WTC11 (cell line): ENCODE measurements around the gene SCFD1. TPM values are rescaled to one million over a fixed set of nuclear protein-coding genes. Genes with fewer than 3 reads are reported as not detected.

Source experiments
- ATAC-seq: fragments of 200-7000 bp; cut with Tn5 transposase; 2 replicates; pipeline ENCODE4 v1.10.0; 2021; ENCODE audit warnings: mild to moderate bottlenecking, moderate library complexity
- CTCF ChIA-PET: fragments of 300-600 bp; sonication (Branson Sonifier 250); formaldehyde crosslinking; loops from one replicate; lab custom pipeline; 2021; ENCODE audit warnings: antibody characterized with exemption; lab: Charles Lee
- POLR2A ChIA-PET: fragments of 350-600 bp; sonication (Branson Sonifier 250); formaldehyde crosslinking; loops from one replicate; lab custom pipeline; 2021; ENCODE audit warnings: antibody characterized with exemption; lab: Charles Lee
- DNase-seq: peaks from one replicate; pipeline ENCODE4 v3.0.0; 2021; ENCODE audit warnings: low spot score
- H3K27ac Mint-ChIP-seq: 2 replicates; pipeline ENCODE4 v1.8.0; 2021; ENCODE audit warnings: mixed read lengths
- H3K27me3 Mint-ChIP-seq: 2 replicates; pipeline ENCODE4 v1.8.0; 2021; ENCODE audit warnings: low read depth, mild to moderate bottlenecking, moderate library complexity, mixed read lengths
- H3K36me3 Mint-ChIP-seq: 2 replicates; pipeline ENCODE4 v1.8.0; 2021; ENCODE audit warnings: mixed read lengths
- H3K4me1 Mint-ChIP-seq: 2 replicates; pipeline ENCODE4 v1.8.0; 2022; ENCODE audit warnings: mixed read lengths
- H3K4me3 Mint-ChIP-seq: 2 replicates; pipeline ENCODE4 v1.8.0; 2021; ENCODE audit warnings: mild to moderate bottlenecking, moderate library complexity, mixed read lengths
- H3K9me3 Mint-ChIP-seq: 2 replicates; pipeline ENCODE4 v1.8.0; 2021; ENCODE audit warnings: mixed read lengths
- ARID4B ChIP-seq: sonication (generic); formaldehyde crosslinking; IDR thresholded peaks from 2 replicates; pipeline ENCODE4 v1.8.0; 2023; ENCODE audit warnings: missing genetic modification reagents, mild to moderate bottlenecking, borderline replicate concordance
- IRF2 ChIP-seq: sonication (generic); formaldehyde crosslinking; IDR thresholded peaks from 2 replicates; pipeline ENCODE4 v1.8.0; 2022; ENCODE audit warnings: low read depth, missing genetic modification reagents, borderline replicate concordance
- KAT7 ChIP-seq: sonication (generic); formaldehyde crosslinking; IDR thresholded peaks from 2 replicates; pipeline ENCODE4 v1.8.1; 2023; ENCODE audit warnings: missing genetic modification reagents, mild to moderate bottlenecking, borderline replicate concordance
- USF2 ChIP-seq: sonication (generic); formaldehyde crosslinking; IDR thresholded peaks from 2 replicates; pipeline ENCODE4 v1.8.1; 2023; ENCODE audit warnings: mild to moderate bottlenecking, missing genetic modification reagents, moderate library complexity
- total RNA-seq: library from RNA; stranded (reverse); gene quantifications from 3 replicates; pipeline ENCODE4 v1.2.3, GENCODE V29; 2021
- TF ChIP-seq, protein P1 (sequence below): sonication (generic); formaldehyde crosslinking; conservative IDR thresholded peaks from 2 replicates; pipeline ENCODE4 v1.8.1; 2022; ENCODE audit warnings: mild to moderate bottlenecking, missing genetic modification reagents
- TF ChIP-seq, protein P2 (sequence below): fragments of 250-450 bp; sonication (Bioruptor Pico); IDR thresholded peaks from 2 replicates; pipeline ENCODE4 v1.9.0; 2021; ENCODE audit warnings: mild to moderate bottlenecking, borderline replicate concordance

The SCFD1 gene
- total RNA-seq, 1 experiment from 2014 or later = 77.5 TPM

DNA sequence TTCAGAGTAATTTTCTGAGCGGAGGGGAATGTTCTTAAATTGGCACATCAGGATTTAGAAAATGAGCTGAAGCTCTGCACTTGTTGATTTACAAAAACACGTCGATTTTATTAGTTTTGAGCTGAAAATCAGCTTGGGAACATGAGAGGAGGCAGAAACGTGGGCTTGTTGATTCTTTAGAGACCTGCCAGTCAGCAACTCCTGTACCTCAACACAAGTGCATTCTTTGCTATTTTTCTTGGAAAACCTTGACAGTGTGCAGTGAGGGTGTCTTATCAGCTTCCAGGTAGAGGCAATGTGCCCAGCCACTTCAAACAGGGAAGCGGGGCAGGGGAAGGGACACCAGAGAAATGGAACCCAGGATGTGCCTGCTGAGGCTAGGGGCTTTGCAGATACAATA is 149.5 kb downstream of the SCFD1 start:
- CTCF ChIA-PET = no interaction called here
- no peak overlapping the region for H3K4me3 Mint-ChIP-seq
- TF ChIP-seq KAT7 (CRISPR knock-in tag) = no peak

DNA sequence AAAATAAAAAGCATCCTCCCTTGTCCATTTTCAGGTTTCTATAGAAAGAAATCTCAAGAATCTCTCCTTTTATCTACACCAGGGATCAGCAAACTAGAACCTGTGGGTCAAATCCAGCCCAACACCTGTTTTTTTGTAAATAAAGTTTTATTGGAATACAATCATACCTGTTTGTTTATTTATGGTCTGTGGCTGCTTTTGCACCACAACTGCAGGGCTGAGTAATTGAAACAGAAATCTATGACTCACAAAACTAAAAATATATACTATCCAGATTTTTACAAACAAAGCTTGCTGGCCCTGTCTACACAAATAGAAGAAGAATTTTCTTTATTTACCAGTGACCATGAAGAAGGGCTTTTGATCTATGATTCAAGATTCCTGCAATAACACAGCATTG is 157.1 kb downstream of the SCFD1 start:
- Mint-ChIP-seq H3K4me3 (no peak overlapping the region), H3K27me3 (no peaks in the 10 kb centered on the region), H3K9me3 (no peaks in the 10 kb centered on the region)
- CTCF ChIA-PET = interaction anchor here (0.7 kb wide), 1 partner anchor 121 kb away, joined by 3 read pairs; no protein-coding TSS in a partner anchor
- TF ChIP-seq, protein P1, sequence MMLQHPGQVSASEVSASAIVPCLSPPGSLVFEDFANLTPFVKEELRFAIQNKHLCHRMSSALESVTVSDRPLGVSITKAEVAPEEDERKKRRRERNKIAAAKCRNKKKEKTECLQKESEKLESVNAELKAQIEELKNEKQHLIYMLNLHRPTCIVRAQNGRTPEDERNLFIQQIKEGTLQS (CRISPR knock-in tag) = no peak
- TF ChIP-seq ARID4B (no peak), IRF2 (CRISPR knock-in tag) (no peak), USF2 (no peak)
- TF ChIP-seq, protein P2, sequence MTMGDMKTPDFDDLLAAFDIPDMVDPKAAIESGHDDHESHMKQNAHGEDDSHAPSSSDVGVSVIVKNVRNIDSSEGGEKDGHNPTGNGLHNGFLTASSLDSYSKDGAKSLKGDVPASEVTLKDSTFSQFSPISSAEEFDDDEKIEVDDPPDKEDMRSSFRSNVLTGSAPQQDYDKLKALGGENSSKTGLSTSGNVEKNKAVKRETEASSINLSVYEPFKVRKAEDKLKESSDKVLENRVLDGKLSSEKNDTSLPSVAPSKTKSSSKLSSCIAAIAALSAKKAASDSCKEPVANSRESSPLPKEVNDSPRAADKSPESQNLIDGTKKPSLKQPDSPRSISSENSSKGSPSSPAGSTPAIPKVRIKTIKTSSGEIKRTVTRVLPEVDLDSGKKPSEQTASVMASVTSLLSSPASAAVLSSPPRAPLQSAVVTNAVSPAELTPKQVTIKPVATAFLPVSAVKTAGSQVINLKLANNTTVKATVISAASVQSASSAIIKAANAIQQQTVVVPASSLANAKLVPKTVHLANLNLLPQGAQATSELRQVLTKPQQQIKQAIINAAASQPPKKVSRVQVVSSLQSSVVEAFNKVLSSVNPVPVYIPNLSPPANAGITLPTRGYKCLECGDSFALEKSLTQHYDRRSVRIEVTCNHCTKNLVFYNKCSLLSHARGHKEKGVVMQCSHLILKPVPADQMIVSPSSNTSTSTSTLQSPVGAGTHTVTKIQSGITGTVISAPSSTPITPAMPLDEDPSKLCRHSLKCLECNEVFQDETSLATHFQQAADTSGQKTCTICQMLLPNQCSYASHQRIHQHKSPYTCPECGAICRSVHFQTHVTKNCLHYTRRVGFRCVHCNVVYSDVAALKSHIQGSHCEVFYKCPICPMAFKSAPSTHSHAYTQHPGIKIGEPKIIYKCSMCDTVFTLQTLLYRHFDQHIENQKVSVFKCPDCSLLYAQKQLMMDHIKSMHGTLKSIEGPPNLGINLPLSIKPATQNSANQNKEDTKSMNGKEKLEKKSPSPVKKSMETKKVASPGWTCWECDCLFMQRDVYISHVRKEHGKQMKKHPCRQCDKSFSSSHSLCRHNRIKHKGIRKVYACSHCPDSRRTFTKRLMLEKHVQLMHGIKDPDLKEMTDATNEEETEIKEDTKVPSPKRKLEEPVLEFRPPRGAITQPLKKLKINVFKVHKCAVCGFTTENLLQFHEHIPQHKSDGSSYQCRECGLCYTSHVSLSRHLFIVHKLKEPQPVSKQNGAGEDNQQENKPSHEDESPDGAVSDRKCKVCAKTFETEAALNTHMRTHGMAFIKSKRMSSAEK = no peak
- TF ChIP-seq, all 79 proteins: peak for 0
- no peaks in the 10 kb centered on the region for H3K4me1 Mint-ChIP-seq
- DNase-seq (no peak), ATAC-seq (no peak)
- H3K36me3 Mint-ChIP-seq = no peaks in the 10 kb centered on the region
- POLR2A ChIA-PET = no interaction called here
- H3K27ac Mint-ChIP-seq = no peak overlapping the region

More for the DNA sequence above, 149.5 kb downstream of the SCFD1 start:
- Mint-ChIP-seq H3K4me1 (no peaks in the 10 kb centered on the region), H3K27ac (no peak overlapping the region), H3K27me3 (no peaks in the 10 kb centered on the region), H3K36me3 (no peaks in the 10 kb centered on the region), H3K9me3 (peaks cover 3% of the 10 kb centered on the region; the same call in 1 of the 2 replicates)
- ATAC-seq (no peak), DNase-seq (no peak)
- POLR2A ChIA-PET = no interaction called here

Other genes starting within 250 kb of the SCFD1 start
- 63.1 to 66.2 TPM (median 64.3 TPM) in 3 replicates for gene G2E3, start 63.2 kb upstream of the SCFD1 start, total RNA-seq